Prostate gland (tissue), 2 donors: ENCODE measurements around the gene TMPRSS9.

ENCODE experiments used
- POLR2A ChIP-seq: fragments of 450-650 bp; IDR thresholded peaks from one replicate; pipeline ENCODE4 v1.6.1; 2016; ENCODE audit warnings: antibody characterized with exemption, mild to moderate bottlenecking
- TF ChIP-seq, protein P1 (sequence below), 4 experiments: fragments of 200-600 bp in 2 of 4; fragments of 450-650 bp in 2 of 4; sonication (generic) in 2 of 4; IDR thresholded peaks; 1 replicate in 3 of 4; 2 replicates in 1 of 4; pipeline ENCODE4 v1.5.1; 2016 to 2019; ENCODE audit warnings: antibody characterized with exemption in 4 of 4, mild to moderate bottlenecking in 2 of 4, moderate library complexity in 2 of 4

DNA sequence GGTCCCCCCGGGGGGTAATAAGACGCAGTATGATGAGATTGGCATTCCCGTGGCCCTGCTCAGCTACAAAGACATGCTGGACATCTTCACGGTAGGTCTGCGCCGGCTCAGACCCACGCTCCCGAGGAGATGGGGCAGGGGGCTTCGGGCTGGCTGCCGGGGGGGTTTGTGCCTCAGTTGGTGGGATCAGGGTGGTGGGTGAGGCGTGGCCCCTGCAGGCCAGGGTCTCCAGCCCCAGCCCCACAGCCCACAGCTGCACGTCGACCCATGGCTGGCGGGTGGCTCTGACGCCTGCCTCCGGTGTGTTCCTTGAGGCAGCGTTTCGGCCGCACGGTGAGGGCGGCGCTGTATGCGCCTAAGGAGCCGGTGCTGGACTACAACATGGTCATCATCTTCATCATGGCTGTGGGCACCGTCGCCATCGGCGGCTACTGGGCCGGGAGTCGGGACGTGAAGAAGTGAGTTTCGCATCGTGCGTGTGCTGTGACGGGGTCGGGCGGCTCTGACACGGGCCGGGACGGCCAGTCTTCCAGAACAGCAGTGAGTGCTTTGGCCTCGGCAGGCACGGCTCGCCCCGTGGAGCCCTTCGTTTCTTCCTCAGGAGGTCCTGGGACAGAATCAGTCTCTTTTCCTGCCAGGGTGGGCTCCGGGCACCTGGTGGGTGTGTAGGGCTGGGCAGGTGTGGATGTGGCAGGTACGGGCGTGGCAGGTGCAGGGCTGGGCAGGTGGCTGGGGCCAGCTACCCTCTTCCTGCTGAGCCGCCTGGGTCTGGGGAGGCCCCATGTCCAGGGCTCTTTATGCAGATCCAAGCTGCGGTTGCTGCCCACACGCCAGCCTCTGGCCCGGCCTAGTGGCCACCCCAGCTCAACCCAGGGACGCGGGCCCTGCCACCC lies 21.1 kb upstream of the TMPRSS9 start:
- TF ChIP-seq POLR2A, result no peak
- TF ChIP-seq, protein P1, sequence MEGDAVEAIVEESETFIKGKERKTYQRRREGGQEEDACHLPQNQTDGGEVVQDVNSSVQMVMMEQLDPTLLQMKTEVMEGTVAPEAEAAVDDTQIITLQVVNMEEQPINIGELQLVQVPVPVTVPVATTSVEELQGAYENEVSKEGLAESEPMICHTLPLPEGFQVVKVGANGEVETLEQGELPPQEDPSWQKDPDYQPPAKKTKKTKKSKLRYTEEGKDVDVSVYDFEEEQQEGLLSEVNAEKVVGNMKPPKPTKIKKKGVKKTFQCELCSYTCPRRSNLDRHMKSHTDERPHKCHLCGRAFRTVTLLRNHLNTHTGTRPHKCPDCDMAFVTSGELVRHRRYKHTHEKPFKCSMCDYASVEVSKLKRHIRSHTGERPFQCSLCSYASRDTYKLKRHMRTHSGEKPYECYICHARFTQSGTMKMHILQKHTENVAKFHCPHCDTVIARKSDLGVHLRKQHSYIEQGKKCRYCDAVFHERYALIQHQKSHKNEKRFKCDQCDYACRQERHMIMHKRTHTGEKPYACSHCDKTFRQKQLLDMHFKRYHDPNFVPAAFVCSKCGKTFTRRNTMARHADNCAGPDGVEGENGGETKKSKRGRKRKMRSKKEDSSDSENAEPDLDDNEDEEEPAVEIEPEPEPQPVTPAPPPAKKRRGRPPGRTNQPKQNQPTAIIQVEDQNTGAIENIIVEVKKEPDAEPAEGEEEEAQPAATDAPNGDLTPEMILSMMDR (IDR thresholded peaks at IDR 0.05), result no peak
